OCI-LY7 (cell line): ENCODE data around the gene MYL11.

Experiments used
- EZH2phosphoT487 ChIP-seq: fragments of 200-600 bp; sonication (generic); IDR thresholded peaks from 2 replicates; pipeline ENCODE4 v1.6.1; 2018; ENCODE audit warnings: low read depth, borderline replicate concordance, mild to moderate bottlenecking, mixed run types, antibody characterized with exemption, low read length, moderate library complexity, mixed read lengths
- TF ChIP-seq, protein P1 (sequence below): fragments of 200-600 bp; sonication (generic); conservative IDR thresholded peaks from 2 replicates; pipeline ENCODE4 v1.5.1; 2014; ENCODE audit warnings: mild to moderate bottlenecking, antibody characterized with exemption, low read length, moderate library complexity, mixed read lengths

GRCh38 chr16:30354423-30355143 is 20.0 kb upstream of the MYL11 start:
- TF ChIP-seq, protein P1, sequence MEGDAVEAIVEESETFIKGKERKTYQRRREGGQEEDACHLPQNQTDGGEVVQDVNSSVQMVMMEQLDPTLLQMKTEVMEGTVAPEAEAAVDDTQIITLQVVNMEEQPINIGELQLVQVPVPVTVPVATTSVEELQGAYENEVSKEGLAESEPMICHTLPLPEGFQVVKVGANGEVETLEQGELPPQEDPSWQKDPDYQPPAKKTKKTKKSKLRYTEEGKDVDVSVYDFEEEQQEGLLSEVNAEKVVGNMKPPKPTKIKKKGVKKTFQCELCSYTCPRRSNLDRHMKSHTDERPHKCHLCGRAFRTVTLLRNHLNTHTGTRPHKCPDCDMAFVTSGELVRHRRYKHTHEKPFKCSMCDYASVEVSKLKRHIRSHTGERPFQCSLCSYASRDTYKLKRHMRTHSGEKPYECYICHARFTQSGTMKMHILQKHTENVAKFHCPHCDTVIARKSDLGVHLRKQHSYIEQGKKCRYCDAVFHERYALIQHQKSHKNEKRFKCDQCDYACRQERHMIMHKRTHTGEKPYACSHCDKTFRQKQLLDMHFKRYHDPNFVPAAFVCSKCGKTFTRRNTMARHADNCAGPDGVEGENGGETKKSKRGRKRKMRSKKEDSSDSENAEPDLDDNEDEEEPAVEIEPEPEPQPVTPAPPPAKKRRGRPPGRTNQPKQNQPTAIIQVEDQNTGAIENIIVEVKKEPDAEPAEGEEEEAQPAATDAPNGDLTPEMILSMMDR: no peak
- TF ChIP-seq EZH2phosphoT487: no peak
